Neutrophil (primary cell): Measurements from ENCODE around the gene C5orf15.

Experiments used
- H3K27ac ChIP-seq: fragments of 200-600 bp; sonication (generic); 2 replicates; pipeline ENCODE4 v1.5.1; 2016; ENCODE audit warnings: mild to moderate bottlenecking, moderate library complexity
- H3K27me3 ChIP-seq: fragments of 200-600 bp; sonication (generic); 2 replicates; pipeline ENCODE4 v1.6.0; 2016; ENCODE audit warnings: mild to moderate bottlenecking
- H3K36me3 ChIP-seq: fragments of 200-600 bp; sonication (generic); 2 replicates; pipeline ENCODE4 v1.5.1; 2017
- H3K4me1 ChIP-seq, 2 experiments: fragments of 200-600 bp in 1 of 2; sonication (generic) in 1 of 2; 1 replicate in 1 of 2; 2 replicates in 1 of 2; pipeline versions ENCODE4 v1.5.1 to v1.6.1; 2013 to 2016; ENCODE audit warnings: low read depth in 1 of 2, low read length in 1 of 2, mild to moderate bottlenecking in 1 of 2, moderate library complexity in 1 of 2; ENCODE audit not compliant: control insufficient read depth in 1 of 2, insufficient read depth in 1 of 2
- H3K4me3 ChIP-seq, 2 experiments: fragments of 200-600 bp in 1 of 2; sonication (generic) in 1 of 2; 1 replicate in 1 of 2; 2 replicates in 1 of 2; pipeline ENCODE4 v1.5.1; 2013 to 2016; ENCODE audit warnings: low read depth in 1 of 2, low read length in 1 of 2, mild to moderate bottlenecking in 1 of 2, moderate library complexity in 1 of 2
- H3K9me3 ChIP-seq: fragments of 200-600 bp; sonication (generic); 2 replicates; pipeline ENCODE4 v1.5.1; 2016
- TF ChIP-seq, protein P1 (sequence below): fragments of 200-600 bp; sonication (generic); IDR thresholded peaks from 2 replicates; pipeline ENCODE4 v1.5.1; 2016; ENCODE audit warnings: antibody characterized with exemption

Gene C5orf15

DNA sequence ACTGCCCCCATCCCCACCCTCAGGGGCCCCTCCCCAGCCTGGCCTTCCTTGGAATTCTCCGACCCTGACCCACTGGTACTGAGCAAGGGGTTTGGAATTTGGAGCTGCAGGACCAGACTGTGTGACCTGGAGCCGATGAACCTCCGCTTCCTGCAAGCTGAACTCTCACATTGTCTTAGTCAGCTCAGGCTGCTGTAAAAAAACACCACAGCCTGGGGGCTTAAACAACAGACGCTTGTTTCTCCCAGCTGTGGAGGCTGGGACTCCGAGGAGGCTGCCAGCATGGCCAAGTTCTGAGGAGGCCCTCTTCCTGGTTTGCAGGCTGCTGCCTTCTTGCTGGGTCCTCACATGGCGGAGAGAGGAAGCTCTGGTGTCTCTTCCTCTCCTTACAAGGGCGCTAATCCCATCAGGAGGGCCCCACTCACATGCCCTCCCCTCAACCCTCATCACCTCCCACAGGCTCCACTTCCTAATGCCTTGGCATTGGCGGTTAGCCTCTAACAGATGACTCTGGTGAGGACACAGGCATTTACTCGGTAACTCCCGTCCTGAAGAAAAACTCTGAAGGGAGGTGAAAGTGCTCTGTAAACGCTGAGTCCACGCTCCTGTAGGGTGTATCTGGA, 42.4 kb downstream of the C5orf15 start:
- TF ChIP-seq, protein P1, sequence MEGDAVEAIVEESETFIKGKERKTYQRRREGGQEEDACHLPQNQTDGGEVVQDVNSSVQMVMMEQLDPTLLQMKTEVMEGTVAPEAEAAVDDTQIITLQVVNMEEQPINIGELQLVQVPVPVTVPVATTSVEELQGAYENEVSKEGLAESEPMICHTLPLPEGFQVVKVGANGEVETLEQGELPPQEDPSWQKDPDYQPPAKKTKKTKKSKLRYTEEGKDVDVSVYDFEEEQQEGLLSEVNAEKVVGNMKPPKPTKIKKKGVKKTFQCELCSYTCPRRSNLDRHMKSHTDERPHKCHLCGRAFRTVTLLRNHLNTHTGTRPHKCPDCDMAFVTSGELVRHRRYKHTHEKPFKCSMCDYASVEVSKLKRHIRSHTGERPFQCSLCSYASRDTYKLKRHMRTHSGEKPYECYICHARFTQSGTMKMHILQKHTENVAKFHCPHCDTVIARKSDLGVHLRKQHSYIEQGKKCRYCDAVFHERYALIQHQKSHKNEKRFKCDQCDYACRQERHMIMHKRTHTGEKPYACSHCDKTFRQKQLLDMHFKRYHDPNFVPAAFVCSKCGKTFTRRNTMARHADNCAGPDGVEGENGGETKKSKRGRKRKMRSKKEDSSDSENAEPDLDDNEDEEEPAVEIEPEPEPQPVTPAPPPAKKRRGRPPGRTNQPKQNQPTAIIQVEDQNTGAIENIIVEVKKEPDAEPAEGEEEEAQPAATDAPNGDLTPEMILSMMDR, result no peak
- Histone ChIP-seq H3K4me3 (no peak overlapping the region), H3K4me1 (no peaks in the 10 kb centered on the region), H3K27ac (no peak overlapping the region), H3K36me3 (no peaks in the 10 kb centered on the region), H3K9me3 (no peaks in the 10 kb centered on the region), H3K27me3 (peaks cover 23% of the 10 kb centered on the region)

DNA sequence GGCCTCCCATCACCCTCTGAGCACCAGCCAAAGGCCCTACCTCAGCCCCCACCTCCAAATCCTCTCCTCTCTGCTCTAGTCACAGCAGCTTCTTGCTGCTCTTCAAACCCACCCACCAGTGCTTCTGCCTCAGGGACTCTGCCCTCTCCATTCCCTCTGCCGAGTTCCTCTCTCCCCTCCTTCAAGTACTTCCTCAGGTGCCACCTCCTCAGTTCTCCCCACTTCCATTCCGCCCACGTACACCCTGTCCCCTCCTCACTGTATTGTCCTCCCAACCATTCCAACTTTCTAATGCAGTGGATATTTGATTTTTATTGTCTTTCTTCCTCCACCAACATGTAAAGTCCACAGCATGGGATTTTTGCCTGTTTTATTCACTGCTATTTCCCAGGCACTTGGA, 43.2 kb downstream of the C5orf15 start:
- no peaks in the 10 kb centered on the region for H3K4me1 ChIP-seq
- no peak overlapping the region for H3K4me3 ChIP-seq
- H3K9me3 ChIP-seq, result no peaks in the 10 kb centered on the region
- peaks cover 19% of the 10 kb centered on the region for H3K27me3 ChIP-seq
- TF ChIP-seq, protein P1, result no peak
- H3K27ac ChIP-seq, result no peak overlapping the region
- no peaks in the 10 kb centered on the region for H3K36me3 ChIP-seq

DNA sequence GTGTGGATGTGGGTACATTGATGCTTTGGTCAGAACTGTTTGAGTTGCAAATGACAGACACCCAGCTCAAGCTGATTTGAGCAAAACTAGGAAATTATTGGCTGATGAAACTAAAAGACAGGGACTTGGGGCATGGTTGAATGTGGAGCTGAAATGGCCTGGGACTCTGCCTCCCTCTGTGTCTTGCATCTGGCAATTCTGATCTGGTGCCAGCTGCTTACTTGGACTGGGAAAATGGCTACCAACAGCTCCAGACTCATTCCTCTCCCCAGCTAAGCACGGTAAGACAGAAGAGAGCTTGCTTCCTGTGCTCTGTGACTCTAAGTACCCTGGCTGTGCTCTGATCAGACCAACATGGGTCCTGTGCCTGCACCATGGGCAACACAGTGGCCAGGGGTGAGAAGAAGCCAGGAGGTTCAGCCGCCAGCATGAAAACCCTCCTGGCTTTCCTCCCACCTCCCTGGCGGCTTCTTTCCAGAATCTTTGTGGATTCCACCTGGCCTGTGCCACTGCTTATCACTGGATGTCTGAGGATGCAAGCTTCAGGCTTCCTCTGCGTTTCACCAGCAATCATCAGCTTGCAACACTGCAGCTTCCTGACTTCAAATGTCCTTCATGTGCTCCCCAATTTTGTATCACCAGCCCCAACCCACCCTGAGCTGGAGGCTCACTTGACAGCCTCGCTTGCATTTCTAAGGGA, 44.1 kb downstream of the C5orf15 start:
- Histone ChIP-seq H3K9me3 (no peaks in the 10 kb centered on the region), H3K27me3 (peaks cover 11% of the 10 kb centered on the region), H3K27ac (no peak overlapping the region), H3K4me3 (no peak overlapping the region), H3K4me1 (no peaks in the 10 kb centered on the region), H3K36me3 (no peaks in the 10 kb centered on the region)
- TF ChIP-seq, protein P1, result no peak

DNA sequence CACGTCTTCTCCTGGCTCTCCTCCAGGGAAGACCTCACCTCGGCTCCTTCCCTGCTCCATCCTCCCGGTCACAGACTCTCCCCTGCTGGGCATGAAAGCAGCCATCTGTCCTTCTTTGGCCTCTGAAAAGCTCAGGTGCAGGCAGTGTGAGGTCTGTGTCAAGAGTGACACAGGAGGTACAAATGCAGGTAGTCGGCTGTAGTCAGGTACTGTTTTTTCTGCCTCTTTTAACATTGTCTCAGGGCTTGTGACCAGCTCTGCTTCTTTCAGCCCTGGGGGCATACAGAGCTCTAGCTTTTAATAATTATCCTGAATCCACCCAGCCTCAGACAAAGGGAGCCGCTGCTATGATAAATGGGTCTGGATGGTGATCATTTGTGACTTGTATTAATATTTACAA, 46.4 kb downstream of the C5orf15 start:
- no peak overlapping the region for H3K27ac ChIP-seq
- TF ChIP-seq, protein P1, result no peak
- H3K27me3 ChIP-seq, result no peaks in the 10 kb centered on the region

DNA sequence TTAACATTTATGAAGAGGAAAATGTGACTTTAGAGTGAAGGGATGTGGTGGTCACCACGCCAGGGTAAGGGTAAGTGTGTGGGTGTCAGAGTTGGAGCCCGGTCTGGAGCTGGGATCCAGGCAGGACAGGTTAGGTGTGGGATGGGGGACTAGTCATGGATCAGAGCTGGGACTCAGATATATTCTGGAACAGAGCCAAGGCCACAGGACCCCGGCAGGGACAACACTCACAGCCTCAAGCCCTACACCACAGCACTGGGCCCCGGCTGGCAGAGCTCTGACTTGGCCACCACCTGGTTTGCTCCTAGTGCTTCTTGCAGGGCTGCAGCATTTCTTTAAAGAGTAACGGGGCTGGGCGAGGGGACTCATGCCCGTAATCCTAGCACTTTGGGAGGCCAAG, 47.4 kb downstream of the C5orf15 start:
- Histone ChIP-seq H3K4me3 (no peak overlapping the region), H3K27ac (no peak overlapping the region), H3K36me3 (no peaks in the 10 kb centered on the region), H3K27me3 (no peaks in the 10 kb centered on the region), H3K9me3 (no peaks in the 10 kb centered on the region), H3K4me1 (no peaks in the 10 kb centered on the region)
- TF ChIP-seq, protein P1, result no peak

More for the DNA sequence above, 46.4 kb downstream of the C5orf15 start:
- H3K9me3 ChIP-seq, result no peaks in the 10 kb centered on the region
- H3K4me1 ChIP-seq, result no peaks in the 10 kb centered on the region
- no peak overlapping the region for H3K4me3 ChIP-seq
- no peaks in the 10 kb centered on the region for H3K36me3 ChIP-seq
